Astrocyte (in vitro differentiated cells and primary cell): ENCODE data around the gene RHOG. TPM values are rescaled to one million over a fixed set of nuclear protein-coding genes. Genes with fewer than 3 reads are reported as not detected.

Experiments
- DNase-seq: peaks from one replicate; pipeline ENCODE4 v3.0.0-alpha.2; 2010; ENCODE audit warnings: low read depth
- FAIRE-seq: peaks from 2 replicates; lab custom pipeline; 2011; peaks lifted over from hg19 to GRCh38; lab: Jason Lieb, UNC
- H2AFZ ChIP-seq: 2 replicates; pipeline ENCODE4 v1.6.0; 2012; ENCODE audit warnings: low read depth, low read length, inconsistent platforms
- H3K27ac ChIP-seq: 2 replicates; pipeline ENCODE4 v1.5.1; 2011; ENCODE audit warnings: low read depth, low read length, inconsistent platforms
- H3K27me3 ChIP-seq: 2 replicates; pipeline ENCODE4 v1.6.0; 2011; ENCODE audit warnings: low read length, inconsistent platforms; ENCODE audit not compliant: insufficient read depth
- H3K36me3 ChIP-seq: 2 replicates; pipeline ENCODE4 v1.5.1; 2011; ENCODE audit warnings: low read length, inconsistent platforms; ENCODE audit not compliant: insufficient read depth
- H3K4me1 ChIP-seq: 2 replicates; pipeline ENCODE4 v1.5.1; 2011; ENCODE audit warnings: low read length, inconsistent platforms; ENCODE audit not compliant: insufficient read depth
- H3K4me2 ChIP-seq: 2 replicates; pipeline ENCODE4 v1.6.0; 2012; ENCODE audit warnings: low read length, inconsistent platforms
- H3K4me3 ChIP-seq: 2 replicates; pipeline ENCODE4 v1.5.1; 2011; ENCODE audit warnings: low read depth, mild to moderate bottlenecking, low read length, inconsistent platforms; ENCODE audit not compliant: insufficient read depth
- H3K79me2 ChIP-seq: 2 replicates; pipeline ENCODE4 v1.6.0; 2012; ENCODE audit warnings: mild to moderate bottlenecking, low read length, inconsistent platforms; ENCODE audit not compliant: insufficient read depth
- H3K9ac ChIP-seq: 2 replicates; pipeline ENCODE4 v1.6.0; 2012; ENCODE audit warnings: mild to moderate bottlenecking, low read length, inconsistent platforms
- H3K9me3 ChIP-seq: 2 replicates; pipeline ENCODE4 v1.5.1; 2012; ENCODE audit warnings: low read depth, mild to moderate bottlenecking, low read length, inconsistent platforms; ENCODE audit not compliant: insufficient read depth
- H4K20me1 ChIP-seq: 2 replicates; pipeline ENCODE4 v1.6.0; 2012; ENCODE audit warnings: low read length, inconsistent platforms; ENCODE audit not compliant: insufficient read depth
- H3K27ac Mint-ChIP-seq: one replicate; pipeline ENCODE4 v1.8.0; 2021; ENCODE audit warnings: mild to moderate bottlenecking, mixed read lengths; ENCODE audit not compliant: unreplicated experiment
- H3K27me3 Mint-ChIP-seq: one replicate; pipeline ENCODE4 v1.8.0; 2021; ENCODE audit warnings: low read depth, mixed read lengths; ENCODE audit not compliant: unreplicated experiment
- H3K36me3 Mint-ChIP-seq: one replicate; pipeline ENCODE4 v1.8.0; 2021; ENCODE audit warnings: low read depth, mixed read lengths; ENCODE audit not compliant: unreplicated experiment
- H3K4me1 Mint-ChIP-seq: one replicate; pipeline ENCODE4 v1.8.0; 2021; ENCODE audit warnings: low read depth, mixed read lengths; ENCODE audit not compliant: unreplicated experiment
- H3K4me3 Mint-ChIP-seq: one replicate; pipeline ENCODE4 v1.8.0; 2021; ENCODE audit warnings: mild to moderate bottlenecking, moderate library complexity, mixed read lengths; ENCODE audit not compliant: unreplicated experiment
- H3K9me3 Mint-ChIP-seq: one replicate; pipeline ENCODE4 v1.8.0; 2021; ENCODE audit warnings: mild to moderate bottlenecking, mixed read lengths; ENCODE audit not compliant: unreplicated experiment
- CTCF ChIP-seq: IDR thresholded peaks from 2 replicates; pipeline ENCODE4 v1.5.1; 2011; ENCODE audit warnings: low read depth, mild to moderate bottlenecking, inconsistent platforms, low read length, moderate library complexity; ENCODE audit not compliant: insufficient read depth
- EZH2 ChIP-seq: IDR thresholded peaks from 2 replicates; pipeline ENCODE4 v1.6.1; 2012; ENCODE audit warnings: mild to moderate bottlenecking, low read length, inconsistent platforms; ENCODE audit not compliant: insufficient read depth
- total RNA-seq: library from RNA; stranded (reverse); gene quantifications from 2 replicates; pipeline ENCODE4 v1.2.1, GENCODE V29; 2021

RHOG gene
- total RNA-seq, 1 donor from 2014 or later, result 54.5 TPM

- peak overlapping the region; percentile 89 for H3K9ac ChIP-seq
- H4K20me1 ChIP-seq, result peaks cover 35% of the 10 kb centered on the region
- peak; percentile 53 for TF ChIP-seq CTCF
- TF ChIP-seq EZH2, result no peak
- no peaks in the 10 kb centered on the region for H3K27me3 ChIP-seq
- H3K79me2 ChIP-seq, result peaks cover 43% of the 10 kb centered on the region
- FAIRE-seq (no peak), DNase-seq (peak; percentile 64)
- peaks cover 18% of the 10 kb centered on the region for H3K4me1 ChIP-seq
- peak overlapping the region; percentile 56 for H3K4me3 ChIP-seq
- no peaks in the 10 kb centered on the region for H3K27me3 Mint-ChIP-seq
- H3K4me3 Mint-ChIP-seq, result peak overlapping the region; percentile 83
- no peaks in the 10 kb centered on the region for H3K36me3 ChIP-seq
- peak overlapping the region; percentile 87 for H2AFZ ChIP-seq
- H3K9me3 ChIP-seq, result no peaks in the 10 kb centered on the region
- H3K36me3 Mint-ChIP-seq, result peaks cover 3% of the 10 kb centered on the region
- peak overlapping the region; percentile 69 for H3K27ac ChIP-seq
- H3K4me2 ChIP-seq, result peak overlapping the region; percentile 97
- H3K27ac Mint-ChIP-seq, result peak overlapping the region; percentile 80
- H3K9me3 Mint-ChIP-seq, result no peaks in the 10 kb centered on the region
- peaks cover 25% of the 10 kb centered on the region for H3K4me1 Mint-ChIP-seq
These were observed 929 bp upstream of the RHOG start for GRCh38 chr11:3841426-3842350.

GRCh38 chr11:3840004-3840869 lies 522 bp downstream of the RHOG start:
- H3K79me2 ChIP-seq, result peaks cover 57% of the 10 kb centered on the region
- H3K27me3 ChIP-seq, result no peaks in the 10 kb centered on the region
- Mint-ChIP-seq H3K4me1 (peaks cover 30% of the 10 kb centered on the region), H3K9me3 (no peaks in the 10 kb centered on the region), H3K27me3 (no peaks in the 10 kb centered on the region), H3K4me3 (peak overlapping the region; percentile 89), H3K36me3 (peaks cover 6% of the 10 kb centered on the region), H3K27ac (no peak overlapping the region)
- no peak overlapping the region for H2AFZ ChIP-seq
- TF ChIP-seq CTCF (no peak), EZH2 (no peak)
- peaks cover 47% of the 10 kb centered on the region for H4K20me1 ChIP-seq
- peak overlapping the region; percentile 97 for H3K4me2 ChIP-seq
- H3K9ac ChIP-seq, result peak overlapping the region; percentile 89
- H3K27ac ChIP-seq, result peak overlapping the region; percentile 47
- peak overlapping the region; percentile 82 for H3K4me3 ChIP-seq
- no peaks in the 10 kb centered on the region for H3K9me3 ChIP-seq
- H3K4me1 ChIP-seq, result peaks cover 18% of the 10 kb centered on the region
- no peak for FAIRE-seq
- no peak for DNase-seq
- no peaks in the 10 kb centered on the region for H3K36me3 ChIP-seq
